Endothelial cell of hepatic sinusoid (primary cell): ENCODE results near the gene MYO7A.

Experiments used
- in situ Hi-C: cut with HindIII; loops from 2 replicates; pipeline ENCODE4 v1.10.0; 2017; ENCODE audit warnings: low sequenced_read_pairs

MYO7A gene

GRCh38 chr11:77126156-77126775, 1.8 kb upstream of the MYO7A start:
- in situ Hi-C loops, result no loop called here

- in situ Hi-C loops, result no loop called here
Measured at GRCh38 chr11:77126861-77127234, 1.2 kb upstream of the MYO7A start.

GRCh38 chr11:77127235-77127911, 673 bp upstream of the MYO7A start:
- in situ Hi-C loops, result no loop called here

- in situ Hi-C loops, result no loop called here
Measured at GRCh38 chr11:77129069-77129841, 1.2 kb downstream of the MYO7A start.

GRCh38 chr11:77129842-77130756, 2.1 kb downstream of the MYO7A start:
- in situ Hi-C loops, result no loop called here

GRCh38 chr11:77130763-77131513, 2.9 kb downstream of the MYO7A start:
- in situ Hi-C loops, result no loop called here

- in situ Hi-C loops, result no loop called here
Measured at GRCh38 chr11:77131560-77131959, 3.5 kb downstream of the MYO7A start.

- in situ Hi-C loops, result loop anchor here (5.0 kb wide), 2 partner anchors 67 to 88 kb away; no protein-coding TSS in a partner anchor
Measured at GRCh38 chr11:77135069-77135468, 7.0 kb downstream of the MYO7A start.

GRCh38 chr11:77136074-77136473, 8.0 kb downstream of the MYO7A start:
- in situ Hi-C loops, result loop anchor here (5.0 kb wide), 2 partner anchors 66 to 89 kb away; no protein-coding TSS in a partner anchor

- in situ Hi-C loops, result loop anchor here (5.0 kb wide), 2 partner anchors 65 to 90 kb away; no protein-coding TSS in a partner anchor
Measured at GRCh38 chr11:77136784-77137420, 8.9 kb downstream of the MYO7A start.

- in situ Hi-C loops, result loop anchor here (5.0 kb wide), 2 partner anchors 65 to 90 kb away; no protein-coding TSS in a partner anchor
Measured at GRCh38 chr11:77137421-77137820, 9.4 kb downstream of the MYO7A start.

- in situ Hi-C loops, result loop anchor here (5.0 kb wide), 2 partner anchors 64 to 91 kb away; no protein-coding TSS in a partner anchor
Measured at GRCh38 chr11:77138106-77138649, 10.1 kb downstream of the MYO7A start.

- in situ Hi-C loops, result loop anchor here (5.0 kb wide), 2 partner anchors 63 to 92 kb away; no protein-coding TSS in a partner anchor
Measured at GRCh38 chr11:77139201-77139600, 11.2 kb downstream of the MYO7A start.

GRCh38 chr11:77140231-77140851, 12.3 kb downstream of the MYO7A start:
- in situ Hi-C loops, result no loop called here

- in situ Hi-C loops, result no loop called here
Measured at GRCh38 chr11:77141034-77141433, 13.0 kb downstream of the MYO7A start.

GRCh38 chr11:77141475-77141874, 13.4 kb downstream of the MYO7A start:
- in situ Hi-C loops, result no loop called here

- in situ Hi-C loops, result no loop called here
Measured at GRCh38 chr11:77142091-77142975, 14.3 kb downstream of the MYO7A start.
